Chondrocyte (in vitro differentiated cells): ENCODE measurements around the gene TMIGD2. TPM values are rescaled to one million over a fixed set of nuclear protein-coding genes. Genes with fewer than 3 reads are reported as not detected.
"Not testable (repeated sequence)": the region's sequence is repeated elsewhere in the genome, so short reads cannot be mapped to it uniquely, and the experiment has no call there.

Experiments
- DNase-seq: peaks from one replicate; pipeline ENCODE4 v3.0.0; 2021; ENCODE audit warnings: mixed read lengths, low spot score
- H3K27ac Mint-ChIP-seq: one replicate; pipeline ENCODE4 v1.8.0; 2021; ENCODE audit warnings: mild to moderate bottlenecking, moderate library complexity, mixed read lengths; ENCODE audit not compliant: unreplicated experiment
- H3K27me3 Mint-ChIP-seq: 2 replicates; pipeline ENCODE4 v1.8.0; 2021; ENCODE audit warnings: low read depth, mixed read lengths
- H3K36me3 Mint-ChIP-seq: 2 replicates; pipeline ENCODE4 v1.8.0; 2021; ENCODE audit warnings: low read depth, mixed read lengths
- H3K4me1 Mint-ChIP-seq: 2 replicates; pipeline ENCODE4 v1.8.0; 2021; ENCODE audit warnings: low read depth, mild to moderate bottlenecking, mixed read lengths
- H3K4me3 Mint-ChIP-seq: one replicate; pipeline ENCODE4 v1.8.0; 2021; ENCODE audit warnings: mild to moderate bottlenecking, moderate library complexity, mixed read lengths; ENCODE audit not compliant: unreplicated experiment
- H3K9me3 Mint-ChIP-seq: 2 replicates; pipeline ENCODE4 v1.8.0; 2021; ENCODE audit warnings: low read depth, mixed read lengths
- total RNA-seq: library from RNA; stranded (reverse); gene quantifications from 3 replicates; pipeline ENCODE4 v1.2.1, GENCODE V29; 2021
- TF ChIP-seq, protein P1 (sequence below): fragments of 200-600 bp; sonication (generic); IDR thresholded peaks from 2 replicates; pipeline ENCODE4 v1.5.0; 2021; ENCODE audit warnings: antibody characterized with exemption, mild to moderate bottlenecking, moderate library complexity

The TMIGD2 gene
- total RNA-seq, 1 donor from 2014 or later: not detected

DNA sequence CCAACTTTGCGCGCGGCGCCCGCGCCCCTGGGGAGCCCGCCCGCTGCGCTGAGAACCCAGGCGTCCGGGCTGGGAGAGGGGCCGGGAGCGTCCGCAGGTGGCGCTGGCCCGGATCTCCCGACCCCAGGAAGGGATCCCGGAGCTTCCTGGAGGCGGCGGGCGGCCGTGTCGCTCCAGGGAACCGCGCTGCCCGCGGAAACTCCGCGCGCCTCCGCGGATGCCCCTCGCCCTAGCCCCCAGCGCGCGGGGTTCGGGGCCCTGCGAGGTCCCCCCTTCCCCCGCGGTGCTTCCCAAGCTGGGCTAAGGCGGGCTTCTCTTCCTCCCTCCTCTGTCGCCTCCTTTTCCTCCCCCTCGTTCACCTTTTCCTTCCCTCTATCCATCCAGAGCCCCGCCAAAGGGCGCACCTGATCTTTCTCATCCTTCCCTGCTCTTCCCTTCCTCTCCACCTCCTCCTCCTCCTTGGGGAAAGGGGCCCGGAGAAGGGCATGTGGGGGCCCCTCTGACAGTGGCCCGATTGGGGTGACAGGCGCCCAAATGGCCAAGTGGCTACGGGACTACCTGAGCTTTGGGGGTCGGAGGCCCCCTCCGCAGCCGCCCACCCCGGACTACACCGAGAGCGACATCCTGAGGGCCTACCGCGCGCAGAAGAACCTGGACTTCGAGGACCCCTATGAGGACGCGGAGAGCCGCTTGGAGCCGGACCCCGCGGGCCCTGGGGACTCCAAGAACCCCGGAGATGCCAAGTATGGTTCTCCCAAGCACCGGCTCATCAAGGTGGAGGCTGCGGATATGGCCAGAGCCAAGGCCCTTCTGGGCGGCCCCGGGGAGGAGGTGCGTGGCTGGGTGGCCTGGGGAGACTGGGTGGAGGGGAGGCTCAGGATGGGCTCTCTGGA is 22.4 kb downstream of the TMIGD2 start:
- H3K36me3 Mint-ChIP-seq: no peaks in the 10 kb centered on the region
- H3K9me3 Mint-ChIP-seq: no peaks in the 10 kb centered on the region
- H3K4me3 Mint-ChIP-seq: peak overlapping the region; percentile 47
- no peak for DNase-seq
- TF ChIP-seq, protein P1, sequence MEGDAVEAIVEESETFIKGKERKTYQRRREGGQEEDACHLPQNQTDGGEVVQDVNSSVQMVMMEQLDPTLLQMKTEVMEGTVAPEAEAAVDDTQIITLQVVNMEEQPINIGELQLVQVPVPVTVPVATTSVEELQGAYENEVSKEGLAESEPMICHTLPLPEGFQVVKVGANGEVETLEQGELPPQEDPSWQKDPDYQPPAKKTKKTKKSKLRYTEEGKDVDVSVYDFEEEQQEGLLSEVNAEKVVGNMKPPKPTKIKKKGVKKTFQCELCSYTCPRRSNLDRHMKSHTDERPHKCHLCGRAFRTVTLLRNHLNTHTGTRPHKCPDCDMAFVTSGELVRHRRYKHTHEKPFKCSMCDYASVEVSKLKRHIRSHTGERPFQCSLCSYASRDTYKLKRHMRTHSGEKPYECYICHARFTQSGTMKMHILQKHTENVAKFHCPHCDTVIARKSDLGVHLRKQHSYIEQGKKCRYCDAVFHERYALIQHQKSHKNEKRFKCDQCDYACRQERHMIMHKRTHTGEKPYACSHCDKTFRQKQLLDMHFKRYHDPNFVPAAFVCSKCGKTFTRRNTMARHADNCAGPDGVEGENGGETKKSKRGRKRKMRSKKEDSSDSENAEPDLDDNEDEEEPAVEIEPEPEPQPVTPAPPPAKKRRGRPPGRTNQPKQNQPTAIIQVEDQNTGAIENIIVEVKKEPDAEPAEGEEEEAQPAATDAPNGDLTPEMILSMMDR: no peak
- H3K27me3 Mint-ChIP-seq: peaks cover 31% of the 10 kb centered on the region
- H3K4me1 Mint-ChIP-seq: peaks cover 6% of the 10 kb centered on the region
- H3K27ac Mint-ChIP-seq: no peak overlapping the region

DNA sequence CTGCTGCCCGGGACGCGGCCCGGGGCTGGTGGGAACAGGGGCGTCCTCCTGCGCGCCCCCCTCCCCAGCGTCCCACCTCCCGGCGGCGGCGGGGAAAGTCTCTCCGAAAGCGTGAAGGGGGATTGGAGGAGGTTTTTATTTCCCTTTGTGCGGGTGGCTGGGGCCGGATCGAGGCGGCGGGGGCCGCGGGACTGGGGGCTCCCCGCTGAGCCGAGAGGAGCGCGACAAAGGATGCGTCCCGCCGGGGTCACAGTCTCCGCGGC is 23.0 kb downstream of the TMIGD2 start:
- Mint-ChIP-seq H3K9me3 (no peaks in the 10 kb centered on the region), H3K4me1 (peaks cover 6% of the 10 kb centered on the region), H3K4me3 (no peak overlapping the region), H3K27me3 (peaks cover 26% of the 10 kb centered on the region), H3K27ac (no peak overlapping the region), H3K36me3 (no peaks in the 10 kb centered on the region)
- TF ChIP-seq, protein P1: no peak
- no peak for DNase-seq

GRCh38 chr19:4278419-4279266 is 23.5 kb downstream of the TMIGD2 start, which contains the start of gene SHD:
TSS of gene SHD (plus strand) at chr19:4279266. CDS start at chr19:4280064, 798 bp downstream.
- DNase-seq: no peak
- no peaks in the 10 kb centered on the region for H3K36me3 Mint-ChIP-seq
- peaks cover 26% of the 10 kb centered on the region for H3K27me3 Mint-ChIP-seq
- H3K4me1 Mint-ChIP-seq: peaks cover 6% of the 10 kb centered on the region
- H3K27ac Mint-ChIP-seq: no peak within 1 kb of the TSS
- TF ChIP-seq, protein P1: no peak
- peak within 1 kb of the TSS; percentile 47 for H3K4me3 Mint-ChIP-seq
- H3K9me3 Mint-ChIP-seq: no peaks in the 10 kb centered on the region

DNA sequence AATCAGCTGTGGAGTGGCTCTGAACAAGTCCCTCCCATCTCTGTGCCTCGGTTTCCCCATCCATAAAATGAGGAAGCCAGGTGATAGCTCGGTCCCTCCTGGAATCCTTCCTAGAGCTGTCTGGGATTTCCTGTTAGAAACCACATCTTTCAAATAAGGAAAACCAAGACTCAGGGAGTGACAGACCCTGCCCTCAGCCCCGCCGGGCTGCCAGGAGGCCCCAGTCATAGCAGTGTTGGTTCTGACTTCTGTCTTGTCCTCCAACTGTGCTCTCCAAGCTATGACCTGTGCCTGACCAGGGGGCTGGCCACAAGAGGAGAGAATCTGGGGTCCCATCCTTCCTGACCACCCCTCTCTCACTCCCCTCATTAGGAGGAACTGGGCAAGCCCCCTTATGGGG is 24.2 kb downstream of the TMIGD2 start:
- H3K27me3 Mint-ChIP-seq: peaks cover 22% of the 10 kb centered on the region
- H3K4me3 Mint-ChIP-seq: peak overlapping the region; percentile 28
- no peaks in the 10 kb centered on the region for H3K9me3 Mint-ChIP-seq
- TF ChIP-seq, protein P1: no peak
- H3K27ac Mint-ChIP-seq: no peak overlapping the region
- DNase-seq: no peak
- peaks cover 6% of the 10 kb centered on the region for H3K4me1 Mint-ChIP-seq
- no peaks in the 10 kb centered on the region for H3K36me3 Mint-ChIP-seq

- TF ChIP-seq, protein P1: no peak
- Mint-ChIP-seq H3K27ac (no peak overlapping the region), H3K4me3 (no peak overlapping the region), H3K9me3 (no peaks in the 10 kb centered on the region), H3K36me3 (no peaks in the 10 kb centered on the region), H3K27me3 (peaks cover 18% of the 10 kb centered on the region), H3K4me1 (peaks cover 6% of the 10 kb centered on the region)
- DNase-seq: no peak
Measured at GRCh38 chr19:4277191-4277696, 24.9 kb downstream of the TMIGD2 start.

GRCh38 chr19:4274321-4274686 is 27.9 kb downstream of the TMIGD2 start:
- H3K27ac Mint-ChIP-seq, H3K4me3 Mint-ChIP-seq, H3K9me3 Mint-ChIP-seq, DNase-seq, H3K4me1 Mint-ChIP-seq, H3K36me3 Mint-ChIP-seq, H3K27me3 Mint-ChIP-seq: not testable (repeated sequence)
